ENCODE results near the gene NCKAP5. TPM values are rescaled to one million over a fixed set of nuclear protein-coding genes. Genes with fewer than 3 reads are reported as not detected.

The NCKAP5 gene
- total and polyA plus RNA-seq, 8 donors: 4.0 to 22.1 (median 14.4) TPM

- DNase-seq (no peak), ATAC-seq (no peak)
- no peak overlapping the region for H3K4me3 ChIP-seq
- intact Hi-C loops (cut with DNase I): no loop called here
- no peak for TF ChIP-seq CTCF (IDR thresholded peaks at IDR 0.05)
- no peaks in the 10 kb centered on the region for H3K4me1 ChIP-seq
- H3K27me3 ChIP-seq: no peaks in the 10 kb centered on the region
- H3K36me3 ChIP-seq: no peaks in the 10 kb centered on the region
- no peak overlapping the region for H3K27ac ChIP-seq
- H3K9me3 ChIP-seq: no peaks in the 10 kb centered on the region
Observed at GRCh38 chr2:133557614-133558013, 10.6 kb downstream of the NCKAP5 start.

- Histone ChIP-seq H3K4me3 (no peak overlapping the region), H3K27ac (no peak overlapping the region), H3K9me3 (no peaks in the 10 kb centered on the region), H3K36me3 (no peaks in the 10 kb centered on the region), H3K27me3 (no peaks in the 10 kb centered on the region), H3K4me1 (no peaks in the 10 kb centered on the region)
- TF ChIP-seq CTCF (IDR thresholded peaks at IDR 0.05): no peak
- DNase-seq: no peak
- intact Hi-C loops (cut with DNase I): no loop called here
- no peak for ATAC-seq
Observed at GRCh38 chr2:133553838-133554408, 14.3 kb downstream of the NCKAP5 start.

GRCh38 chr2:133553251-133553650, 15.0 kb downstream of the NCKAP5 start:
- H3K36me3 ChIP-seq: no peaks in the 10 kb centered on the region
- intact Hi-C loops (cut with DNase I): no loop called here
- H3K27ac ChIP-seq: no peak overlapping the region
- no peak for TF ChIP-seq CTCF (IDR thresholded peaks at IDR 0.05)
- H3K4me1 ChIP-seq: no peaks in the 10 kb centered on the region
- ATAC-seq (no peak), DNase-seq (no peak)
- H3K9me3 ChIP-seq: no peaks in the 10 kb centered on the region
- no peaks in the 10 kb centered on the region for H3K27me3 ChIP-seq
- no peak overlapping the region for H3K4me3 ChIP-seq

- Histone ChIP-seq H3K4me3 (no peak overlapping the region), H3K27ac (no peak overlapping the region), H3K4me1 (no peaks in the 10 kb centered on the region), H3K36me3 (no peaks in the 10 kb centered on the region), H3K27me3 (no peaks in the 10 kb centered on the region), H3K9me3 (no peaks in the 10 kb centered on the region)
- no peak for ATAC-seq
- DNase-seq: no peak
- intact Hi-C loops (cut with DNase I): no loop called here
- no peak for TF ChIP-seq CTCF (IDR thresholded peaks at IDR 0.05)
Observed at GRCh38 chr2:133552821-133553220, 15.4 kb downstream of the NCKAP5 start.

GRCh38 chr2:133541797-133542196, 26.5 kb downstream of the NCKAP5 start:
- intact Hi-C loops (cut with DNase I): no loop called here
- TF ChIP-seq CTCF (IDR thresholded peaks at IDR 0.05): no peak
- H3K4me3 ChIP-seq: no peak overlapping the region
- DNase-seq: no peak
- no peak for ATAC-seq
- no peak overlapping the region for H3K27ac ChIP-seq
- H3K9me3 ChIP-seq: no peaks in the 10 kb centered on the region
- no peaks in the 10 kb centered on the region for H3K4me1 ChIP-seq
- no peaks in the 10 kb centered on the region for H3K36me3 ChIP-seq
- no peaks in the 10 kb centered on the region for H3K27me3 ChIP-seq
